SKM-1 treated with dmso at 0.1 percent for 144 hours (cell line): Measurements from ENCODE around the gene SLC22A3.

Experiments
- DNase-seq: peaks from one replicate; lab custom pipeline; 2025; ENCODE audit not compliant: unreplicated experiment; lab: John Stamatoyannopoulos, UW

The SLC22A3 gene

DNA sequence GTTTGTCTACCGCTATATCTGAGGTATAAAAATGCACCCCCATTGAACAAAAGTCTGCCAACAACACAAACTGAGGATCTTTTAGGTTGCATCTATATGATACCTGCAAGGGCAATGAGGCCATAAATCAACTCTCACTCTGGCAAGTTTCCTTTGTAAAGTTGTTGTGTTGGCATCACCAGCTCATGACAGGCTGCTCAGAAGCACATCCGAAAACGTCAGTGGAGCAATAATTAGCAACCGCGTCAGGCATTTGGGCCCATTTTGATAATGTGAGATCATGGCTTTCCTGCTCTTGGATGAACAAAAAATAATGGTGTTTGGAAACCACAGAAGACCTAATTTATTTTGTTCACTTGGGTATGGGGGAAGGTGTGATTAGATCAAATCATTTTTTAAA is 12.0 kb upstream of the SLC22A3 start:
- no peak for DNase-seq

DNA sequence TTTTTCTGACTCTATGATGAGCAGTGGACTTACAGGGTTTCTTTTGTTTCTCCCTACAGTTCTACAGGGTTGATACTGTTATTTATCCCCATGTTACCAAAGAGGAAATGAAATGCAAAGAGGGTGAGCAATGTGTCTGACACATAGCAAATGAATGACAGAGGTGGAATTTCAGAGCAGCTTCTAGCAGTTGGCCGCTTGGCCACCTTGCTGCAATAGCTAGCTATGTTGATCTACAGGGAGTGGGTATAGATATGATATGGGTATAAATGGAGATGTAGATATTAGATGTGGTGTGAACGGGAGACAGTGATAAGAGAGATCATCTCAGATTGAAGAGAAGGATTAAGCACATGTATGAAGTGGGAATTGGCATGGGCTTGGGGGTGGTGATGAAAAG is 10.9 kb upstream of the SLC22A3 start:
- DNase-seq, result no peak

DNA sequence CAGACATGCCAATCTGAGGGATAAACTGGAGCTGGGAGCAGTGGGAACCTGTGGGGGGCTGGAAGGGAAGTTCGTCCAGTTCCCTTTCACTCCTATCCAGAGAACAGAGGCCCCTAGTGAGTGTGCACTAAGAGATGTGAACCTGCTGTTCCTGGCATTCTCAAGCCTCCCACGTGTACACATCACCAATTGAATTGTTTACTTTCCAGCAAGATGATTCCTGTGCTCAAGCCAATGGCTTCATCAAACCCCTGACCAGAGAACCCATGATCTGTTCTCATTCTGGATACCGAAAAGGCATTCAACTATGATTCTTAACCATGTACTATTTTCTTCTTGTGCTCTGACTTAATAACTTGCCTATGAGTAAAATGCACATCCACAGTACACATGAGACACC is 10.2 kb upstream of the SLC22A3 start:
- no peak for DNase-seq

- no peak for DNase-seq
Measured at GRCh38 chr6:160343144-160343543, 5.0 kb upstream of the SLC22A3 start.

GRCh38 chr6:160344271-160344670 is 3.9 kb upstream of the SLC22A3 start:
- no peak for DNase-seq

- no peak for DNase-seq
Measured at GRCh38 chr6:160347259-160348222, 637 bp upstream of the SLC22A3 start.

GRCh38 chr6:160349020-160349441 is 853 bp downstream of the SLC22A3 start:
- DNase-seq, result no peak

- no peak for DNase-seq
Measured at GRCh38 chr6:160349814-160350350, 1.7 kb downstream of the SLC22A3 start.

DNA sequence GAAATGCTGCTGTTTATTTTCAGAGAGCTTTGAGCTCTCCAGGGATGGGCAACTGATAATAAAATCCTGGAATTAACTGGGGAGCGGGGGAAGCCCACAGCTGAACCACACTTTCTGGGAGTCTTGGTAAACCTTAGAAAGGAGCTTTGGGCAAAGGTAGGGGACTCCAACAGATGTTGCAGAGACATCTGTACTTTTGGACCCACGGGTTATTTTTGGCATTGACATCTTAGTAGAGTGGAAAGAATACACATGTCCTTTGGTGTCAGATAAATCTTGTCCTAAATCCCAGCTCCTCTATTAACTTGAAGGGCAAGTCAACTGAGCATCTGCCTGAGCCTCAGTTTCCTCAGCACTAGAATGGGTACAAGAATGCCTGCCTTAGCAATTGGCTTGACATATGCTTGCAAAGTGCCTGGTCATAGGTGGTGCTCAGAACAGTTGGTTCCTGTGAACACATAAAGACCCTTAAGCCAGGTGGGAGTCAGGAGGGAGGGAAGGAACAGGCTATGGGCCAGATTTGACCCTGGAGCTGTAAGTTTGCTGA is 5.8 kb downstream of the SLC22A3 start:
- DNase-seq, result no peak

- no peak for DNase-seq
Measured at GRCh38 chr6:160355001-160355400, 6.8 kb downstream of the SLC22A3 start.

DNA sequence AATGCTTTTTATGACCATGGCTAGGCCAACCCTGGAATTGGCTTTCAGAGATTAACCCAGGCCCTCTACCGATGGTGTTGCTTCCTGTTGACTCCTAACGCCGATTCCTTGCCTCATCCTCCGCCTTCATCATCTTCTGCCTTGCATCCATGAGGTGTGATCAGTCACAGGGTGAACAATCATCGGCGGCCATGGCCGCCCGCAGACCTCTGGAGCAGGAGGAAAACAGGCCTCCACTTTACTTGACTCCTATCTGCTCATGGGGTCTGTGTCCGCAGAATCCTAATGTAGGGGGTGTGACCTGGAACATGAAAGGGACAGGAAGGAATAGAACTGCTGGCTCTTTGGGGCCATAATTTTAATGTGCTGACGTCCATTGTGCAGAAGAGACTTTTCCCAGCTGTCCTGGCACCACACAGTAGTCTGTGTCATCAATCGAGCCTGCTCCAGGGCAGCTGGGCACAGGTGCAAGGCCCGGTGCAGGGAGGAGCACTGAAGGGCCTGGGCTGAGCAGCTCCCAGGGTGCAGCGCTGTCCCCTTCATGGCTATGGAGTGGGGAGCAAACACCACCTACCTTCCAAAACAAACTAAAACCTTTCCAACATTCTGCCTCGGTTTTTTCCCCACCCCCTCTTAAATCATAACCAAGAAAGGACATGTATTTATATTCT is 8.0 kb downstream of the SLC22A3 start:
- DNase-seq, result no peak

DNA sequence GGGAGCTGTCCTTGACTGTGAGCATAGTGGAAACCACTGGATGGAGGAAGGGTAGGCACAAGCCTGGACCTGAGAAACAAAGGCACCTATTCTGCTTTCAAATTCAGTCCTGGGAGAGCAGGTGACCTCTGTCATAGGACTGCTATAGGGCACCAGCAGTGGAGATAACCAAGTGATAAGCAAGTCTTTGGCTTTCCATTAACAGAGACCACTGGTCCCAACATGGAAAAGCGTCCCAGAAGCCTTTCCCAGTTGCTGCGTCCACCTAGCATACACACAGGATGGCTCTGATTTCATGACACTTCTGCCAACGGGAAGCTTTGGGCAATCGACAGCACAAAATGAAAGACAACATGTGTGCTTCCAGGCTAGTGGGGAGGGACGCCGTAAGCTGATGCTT is 8.9 kb downstream of the SLC22A3 start:
- DNase-seq, result no peak

DNA sequence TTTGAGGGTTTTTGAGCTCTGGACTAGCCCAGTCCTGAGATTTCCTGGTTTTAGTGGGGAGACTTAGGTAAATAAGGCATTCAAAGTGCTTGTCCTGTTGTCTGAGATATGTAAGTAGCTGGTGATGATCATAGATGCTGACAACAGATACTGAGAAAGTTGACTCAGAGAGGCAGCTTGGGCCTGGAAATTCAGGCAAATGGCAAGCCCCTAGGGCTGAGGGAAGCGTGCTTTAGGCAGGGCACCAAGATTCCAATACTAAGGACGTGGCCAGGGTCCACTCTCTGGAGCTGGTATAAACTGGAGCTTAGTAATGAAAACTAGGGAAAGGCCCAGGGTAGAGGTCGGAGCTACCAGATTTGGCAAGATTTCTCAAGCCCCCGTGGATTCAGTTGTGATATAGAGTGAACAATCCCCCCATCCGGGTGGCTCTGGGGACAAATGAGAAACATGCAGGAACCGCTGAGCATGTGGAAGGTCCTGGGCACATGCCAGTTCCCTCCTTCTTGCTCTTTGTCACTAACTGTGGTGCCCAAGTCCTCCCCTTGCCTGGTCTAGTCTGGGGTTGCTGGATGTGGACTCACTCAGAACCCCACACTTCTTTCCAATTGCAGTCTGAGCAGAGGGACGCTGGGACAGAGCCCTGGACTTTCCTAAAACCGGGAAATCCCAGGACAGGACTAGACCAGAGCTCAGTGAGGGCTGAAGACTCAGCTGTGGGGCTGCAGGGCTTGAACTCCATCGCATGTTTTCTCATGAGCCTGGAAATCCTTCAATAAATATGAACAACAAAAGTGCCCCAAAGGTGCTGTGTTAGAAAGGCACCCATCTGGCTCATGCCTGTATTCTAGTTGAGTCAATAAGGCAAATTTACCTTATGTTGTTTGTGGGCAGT is 10.3 kb downstream of the SLC22A3 start:
- no peak for DNase-seq

- no peak for DNase-seq
Measured at GRCh38 chr6:160360955-160361354, 12.8 kb downstream of the SLC22A3 start.

DNA sequence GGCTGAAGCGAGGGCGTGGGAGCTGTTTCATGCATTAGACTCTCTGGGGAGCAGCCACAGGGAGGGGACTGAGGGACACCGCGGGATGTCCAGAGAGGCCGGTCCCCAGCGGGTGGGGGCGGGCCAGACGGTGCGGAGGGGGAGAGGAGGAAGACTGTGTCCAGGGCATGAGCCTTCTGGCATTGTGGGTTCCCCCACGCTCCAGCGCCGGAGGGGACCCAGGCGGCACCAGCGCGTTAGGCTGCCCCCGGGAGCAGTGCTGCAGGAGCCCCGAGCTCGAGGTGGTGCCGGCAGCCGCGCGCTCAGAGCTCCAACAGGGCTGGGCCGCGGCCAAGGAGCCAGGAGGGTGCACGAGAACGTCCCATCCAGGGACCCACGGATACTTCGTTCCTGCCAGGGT is 14.4 kb downstream of the SLC22A3 start:
- DNase-seq, result no peak

DNA sequence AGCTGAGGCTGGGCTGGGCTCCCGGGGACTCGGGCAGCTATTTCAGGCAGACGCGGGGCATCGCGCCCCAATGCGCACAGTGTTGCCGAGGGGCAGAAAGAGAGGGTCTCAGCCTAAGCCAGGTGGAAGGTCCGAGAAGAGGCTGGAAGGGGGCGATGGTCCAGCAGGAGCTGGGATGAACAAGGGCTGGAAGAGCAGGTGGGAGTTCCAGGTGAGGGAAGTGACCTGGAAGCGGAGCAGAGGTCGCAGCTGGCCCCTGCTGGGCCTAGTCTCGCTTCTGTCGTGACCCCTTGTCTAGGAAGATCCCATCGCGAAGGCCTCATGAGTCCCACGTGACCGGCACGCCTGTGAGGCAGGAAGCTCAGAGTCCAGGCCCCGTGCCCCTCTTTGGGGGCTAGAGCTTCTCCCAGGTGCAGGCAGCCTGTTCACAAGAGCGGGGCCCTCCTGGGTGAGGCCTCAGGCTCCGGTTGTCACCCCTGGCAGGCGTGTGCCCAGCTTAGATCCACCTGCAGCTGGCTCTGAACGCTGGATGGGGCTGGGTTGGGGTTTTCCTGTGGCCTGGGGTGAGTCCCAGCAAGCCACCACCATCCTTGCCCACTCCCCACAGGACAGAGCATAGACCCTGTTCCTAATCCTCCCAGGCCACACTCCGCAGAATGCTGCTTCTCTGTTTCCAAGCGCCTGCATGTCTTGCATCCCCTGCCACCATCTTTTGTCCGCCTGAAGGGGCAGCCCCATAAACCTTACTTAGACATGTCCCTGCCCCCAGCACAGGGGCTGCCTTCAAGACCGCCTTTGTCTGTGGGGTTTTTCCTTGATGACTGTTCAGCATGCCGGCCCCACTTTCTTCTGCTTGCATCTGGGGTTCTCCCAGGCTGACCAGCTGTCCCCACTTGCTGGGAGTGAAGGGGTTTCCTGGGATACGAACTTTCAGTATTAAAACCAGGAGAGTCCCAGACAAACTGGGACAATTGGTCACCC is 15.1 kb downstream of the SLC22A3 start:
- no peak for DNase-seq

GRCh38 chr6:160365117-160365516 is 16.9 kb downstream of the SLC22A3 start:
- DNase-seq, result no peak

DNA sequence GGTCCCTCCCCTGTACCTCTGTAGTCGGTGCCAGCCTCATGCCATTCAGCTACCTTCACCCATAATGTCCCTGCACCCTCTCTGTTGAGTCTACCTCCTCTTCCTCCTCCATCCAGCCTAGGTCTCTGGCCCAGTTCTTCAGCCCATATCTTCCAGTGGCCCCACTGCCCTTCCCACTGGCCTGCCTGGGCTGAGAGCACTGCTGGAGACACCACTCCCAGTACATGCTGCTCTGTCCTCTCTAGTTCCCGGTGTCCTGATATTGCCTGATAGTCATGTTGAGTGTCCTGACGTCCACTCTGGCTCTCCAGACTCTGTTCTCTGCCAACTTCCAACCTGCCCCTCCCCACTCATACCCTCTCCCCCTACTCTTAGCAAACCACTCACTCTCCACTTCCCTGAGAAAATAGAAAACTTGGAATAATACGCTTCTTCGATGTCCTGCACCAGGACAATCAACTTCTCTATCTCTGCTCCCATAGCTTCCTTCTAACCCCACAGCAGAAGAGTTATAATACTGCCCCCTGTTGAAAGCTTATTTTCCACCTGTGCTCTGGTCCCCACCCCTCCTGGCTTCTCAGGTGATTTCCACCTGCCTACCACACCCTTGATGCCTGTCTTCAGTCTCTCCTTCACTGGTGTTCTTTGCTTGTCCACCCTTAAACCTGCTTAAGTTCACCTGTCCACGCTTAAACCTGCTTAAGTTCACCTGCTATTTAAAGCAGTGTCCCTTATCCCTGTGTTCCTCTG is 19.8 kb downstream of the SLC22A3 start:
- DNase-seq, result no peak

DNA sequence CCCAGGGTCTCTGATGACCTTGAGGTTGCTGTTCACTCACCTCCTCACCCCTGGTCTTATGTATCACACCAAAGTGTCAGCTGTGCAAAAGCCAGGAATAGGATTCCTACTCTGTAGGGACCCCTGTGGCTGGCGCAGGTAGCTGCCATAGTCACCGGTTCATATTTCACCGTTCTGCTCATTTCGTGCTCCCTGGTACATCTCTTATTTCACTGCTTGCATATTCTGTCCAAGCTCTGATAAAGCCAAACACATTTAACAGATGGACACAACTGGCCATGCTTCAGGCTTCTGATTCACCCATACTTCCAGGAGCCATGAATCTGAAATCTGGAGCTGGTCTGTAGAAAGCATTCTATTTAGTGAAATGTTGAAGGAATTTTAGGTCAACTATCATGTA is 20.5 kb downstream of the SLC22A3 start:
- no peak for DNase-seq
